SK-N-SH treated with all-trans-retinoic acid at 6 μM for 48 hours (cell line): ENCODE data around the gene FAM186B.
"Not testable (repeated sequence)": the region's sequence is repeated elsewhere in the genome, so short reads cannot be mapped to it uniquely, and the experiment has no call there.

Experiments
- ATAC-seq: fragments of 200-7000 bp; cut with Tn5 transposase; 3 replicates; pipeline ENCODE4 v1.9.1; 2020; ENCODE audit warnings: mild to moderate bottlenecking, moderate library complexity
- ARNTL ChIP-seq: fragments of 450-650 bp; formaldehyde crosslinking; IDR thresholded peaks from 2 replicates; pipeline ENCODE4 v1.5.0; 2020; ENCODE audit warnings: low read depth, mild to moderate bottlenecking, moderate library complexity, borderline replicate concordance
- BACH2 ChIP-seq: fragments of 250-450 bp; sonication (Bioruptor Pico); IDR thresholded peaks from 2 replicates; pipeline ENCODE4 v1.9.0; 2021; ENCODE audit warnings: mild to moderate bottlenecking, borderline replicate concordance
- CREB5 ChIP-seq: fragments of 250-450 bp; sonication (Bioruptor Pico); IDR thresholded peaks from 2 replicates; pipeline ENCODE4 v1.5.1; 2020; ENCODE audit warnings: low read depth, mild to moderate bottlenecking, moderate library complexity
- CSRNP3 ChIP-seq: fragments of 250-450 bp; sonication (Bioruptor Pico); IDR thresholded peaks from 2 replicates; pipeline ENCODE4 v1.5.1; 2021; ENCODE audit warnings: mild to moderate bottlenecking, moderate library complexity
- ESRRG ChIP-seq: fragments of 250-450 bp; sonication (Bioruptor Pico); IDR thresholded peaks from 2 replicates; pipeline ENCODE4 v1.6.1; 2021; ENCODE audit warnings: mild to moderate bottlenecking
- GLIS3 ChIP-seq: fragments of 250-450 bp; sonication (Bioruptor Pico); IDR thresholded peaks from 2 replicates; pipeline ENCODE4 v1.5.0; 2020; ENCODE audit warnings: mild to moderate bottlenecking, moderate library complexity
- ISL1 ChIP-seq: fragments of 250-450 bp; sonication (Bioruptor Pico); IDR thresholded peaks from 2 replicates; pipeline ENCODE4 v2.1.2; 2022; ENCODE audit warnings: mild to moderate bottlenecking, moderate library complexity
- OSR1 ChIP-seq: fragments of 250-450 bp; sonication (Bioruptor Pico); IDR thresholded peaks from 2 replicates; pipeline ENCODE4 v1.8.0; 2022; ENCODE audit warnings: moderate library complexity, mild to moderate bottlenecking, inconsistent platforms
- PPARA ChIP-seq: fragments of 250-450 bp; sonication (Bioruptor Pico); IDR thresholded peaks from 2 replicates; pipeline ENCODE4 v1.5.0; 2020; ENCODE audit warnings: mild to moderate bottlenecking, borderline replicate concordance
- RARB ChIP-seq: fragments of 250-450 bp; sonication (Bioruptor Pico); IDR thresholded peaks from 2 replicates; pipeline ENCODE4 v1.8.0; 2021; ENCODE audit warnings: mild to moderate bottlenecking, moderate library complexity
- SNAI2 ChIP-seq: fragments of 250-450 bp; sonication (Bioruptor Pico); IDR thresholded peaks from 2 replicates; pipeline ENCODE4 v1.5.0; 2020; ENCODE audit warnings: mild to moderate bottlenecking, moderate library complexity
- TOX ChIP-seq: fragments of 250-450 bp; sonication (Bioruptor Pico); IDR thresholded peaks from 2 replicates; pipeline ENCODE4 v1.8.0; 2021; ENCODE audit warnings: mild to moderate bottlenecking, moderate library complexity, borderline replicate concordance
- TSHZ2 ChIP-seq: fragments of 250-450 bp; sonication (Bioruptor Pico); IDR thresholded peaks from 2 replicates; pipeline ENCODE4 v1.5.0; 2020; ENCODE audit warnings: mild to moderate bottlenecking, moderate library complexity
- ZC3H10 ChIP-seq: fragments of 250-450 bp; sonication (Bioruptor Pico); IDR thresholded peaks from 2 replicates; pipeline ENCODE4 v1.5.1; 2021; ENCODE audit warnings: mild to moderate bottlenecking, moderate library complexity
- ZFP3 ChIP-seq: fragments of 250-450 bp; sonication (Bioruptor Pico); IDR thresholded peaks from 2 replicates; pipeline ENCODE4 v1.5.0; 2020; ENCODE audit warnings: mild to moderate bottlenecking, moderate library complexity
- ZNF565 ChIP-seq: fragments of 450-650 bp; formaldehyde crosslinking; conservative IDR thresholded peaks from 2 replicates; pipeline ENCODE4 v1.5.0; 2020; ENCODE audit warnings: low read depth, mild to moderate bottlenecking, moderate library complexity
- ZNF70 ChIP-seq: fragments of 450-650 bp; formaldehyde crosslinking; IDR thresholded peaks from 2 replicates; pipeline ENCODE4 v1.5.0; 2020; ENCODE audit warnings: mild to moderate bottlenecking, moderate library complexity
- ZNF8 ChIP-seq: fragments of 450-650 bp; formaldehyde crosslinking; IDR thresholded peaks from 2 replicates; pipeline ENCODE4 v1.5.0; 2020; ENCODE audit warnings: mild to moderate bottlenecking, moderate library complexity
- TF ChIP-seq, protein P1 (sequence below): fragments of 250-450 bp; sonication (Bioruptor Pico); IDR thresholded peaks from 2 replicates; pipeline ENCODE4 v1.8.0; 2021; ENCODE audit warnings: low read depth, mild to moderate bottlenecking, moderate library complexity, borderline replicate concordance

Gene FAM186B

GRCh38 chr12:49616533-49617219, 11.2 kb upstream of the FAM186B start:
- ATAC-seq, result no peak; the same call in 2 of the 3 replicates
- TF ChIP-seq OSR1 (CRISPR knock-in tag), result no peak
- TF ChIP-seq ISL1 (CRISPR knock-in tag), result peak; percentile 30; the same call in 1 of the 2 replicates

DNA sequence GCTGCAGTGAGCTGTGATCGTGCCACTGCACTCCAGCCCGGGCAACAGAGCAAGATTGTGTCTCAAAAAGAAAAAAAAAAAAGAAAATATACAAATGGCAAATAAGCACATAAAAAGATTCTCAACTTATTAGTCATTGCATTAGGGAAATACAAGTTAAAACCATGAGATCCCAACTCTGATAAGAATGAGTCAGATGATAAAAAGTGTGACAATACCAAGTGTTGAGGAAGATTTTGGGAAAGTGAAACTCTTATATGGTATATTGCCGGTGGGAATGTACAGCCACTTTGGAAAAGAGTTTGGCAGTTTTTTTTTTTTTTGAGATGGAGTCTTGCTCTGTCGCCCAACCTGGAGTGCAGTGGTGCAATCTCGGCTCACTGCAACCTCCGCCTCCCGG, 10.3 kb upstream of the FAM186B start:
- TF ChIP-seq ZC3H10 (CRISPR knock-in tag), result no peak
- TF ChIP-seq ZNF8 (CRISPR knock-in tag), result no peak
- TF ChIP-seq CSRNP3 (CRISPR knock-in tag), result no peak
- TF ChIP-seq OSR1 (CRISPR knock-in tag), result no peak
- no peak for TF ChIP-seq ESRRG
- TF ChIP-seq BACH2 (CRISPR knock-in tag), result no peak
- TF ChIP-seq ZNF565 (CRISPR knock-in tag), result no peak
- no peak for TF ChIP-seq PPARA (CRISPR knock-in tag)
- TF ChIP-seq TOX (CRISPR knock-in tag), result no peak
- TF ChIP-seq GLIS3 (CRISPR knock-in tag), result no peak
- TF ChIP-seq ZNF70 (CRISPR knock-in tag), result no peak
- TF ChIP-seq TSHZ2 (CRISPR knock-in tag), result no peak
- TF ChIP-seq ARNTL (CRISPR knock-in tag), result no peak
- TF ChIP-seq, protein P1, sequence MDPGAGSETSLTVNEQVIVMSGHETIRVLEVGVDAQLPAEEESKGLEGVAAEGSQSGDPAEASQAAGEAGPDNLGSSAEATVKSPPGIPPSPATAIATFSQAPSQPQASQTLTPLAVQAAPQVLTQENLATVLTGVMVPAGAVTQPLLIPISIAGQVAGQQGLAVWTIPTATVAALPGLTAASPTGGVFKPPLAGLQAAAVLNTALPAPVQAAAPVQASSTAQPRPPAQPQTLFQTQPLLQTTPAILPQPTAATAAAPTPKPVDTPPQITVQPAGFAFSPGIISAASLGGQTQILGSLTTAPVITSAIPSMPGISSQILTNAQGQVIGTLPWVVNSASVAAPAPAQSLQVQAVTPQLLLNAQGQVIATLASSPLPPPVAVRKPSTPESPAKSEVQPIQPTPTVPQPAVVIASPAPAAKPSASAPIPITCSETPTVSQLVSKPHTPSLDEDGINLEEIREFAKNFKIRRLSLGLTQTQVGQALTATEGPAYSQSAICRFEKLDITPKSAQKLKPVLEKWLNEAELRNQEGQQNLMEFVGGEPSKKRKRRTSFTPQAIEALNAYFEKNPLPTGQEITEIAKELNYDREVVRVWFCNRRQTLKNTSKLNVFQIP (CRISPR knock-in tag), result no peak
- TF ChIP-seq, all 23 proteins: peak for 0
- ATAC-seq, result no peak

GRCh38 chr12:49612210-49612609, 6.8 kb upstream of the FAM186B start:
- ATAC-seq, result no peak
- TF ChIP-seq OSR1 (CRISPR knock-in tag), result no peak
- TF ChIP-seq ZFP3 (CRISPR knock-in tag), result no peak
- no peak for TF ChIP-seq SNAI2
- TF ChIP-seq BACH2 (CRISPR knock-in tag), result no peak
- TF ChIP-seq ZNF70 (CRISPR knock-in tag), result no peak
- TF ChIP-seq ZC3H10 (CRISPR knock-in tag), result no peak
- TF ChIP-seq PPARA (CRISPR knock-in tag), result no peak
- no peak for TF ChIP-seq RARB (CRISPR knock-in tag)
- no peak for TF ChIP-seq CSRNP3 (CRISPR knock-in tag)

GRCh38 chr12:49610785-49611184, 5.3 kb upstream of the FAM186B start:
- ATAC-seq, result not testable (repeated sequence)

DNA sequence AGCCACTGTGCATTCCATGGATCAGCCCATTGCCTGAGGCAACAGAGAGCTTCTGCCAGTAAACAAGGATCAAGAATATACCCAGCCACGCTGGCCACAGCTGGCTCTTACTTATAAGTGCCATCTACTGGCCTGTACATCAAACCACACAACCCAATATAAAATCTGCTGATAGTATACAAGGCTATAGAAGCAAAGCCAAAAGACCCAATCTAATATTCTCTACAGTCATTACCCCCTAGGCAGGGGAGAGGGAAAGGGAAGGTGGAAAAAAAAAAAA, 4.4 kb upstream of the FAM186B start:
- TF ChIP-seq OSR1 (CRISPR knock-in tag), result no peak
- TF ChIP-seq ESRRG, result no peak
- TF ChIP-seq ZNF8 (CRISPR knock-in tag), result no peak
- no peak for TF ChIP-seq PPARA (CRISPR knock-in tag)
- no peak for TF ChIP-seq CREB5
- no peak for TF ChIP-seq TOX (CRISPR knock-in tag)
- TF ChIP-seq BACH2 (CRISPR knock-in tag), result no peak
- no peak for TF ChIP-seq ZNF70 (CRISPR knock-in tag)
- no peak for TF ChIP-seq ZFP3 (CRISPR knock-in tag)
- no peak for TF ChIP-seq SNAI2
- TF ChIP-seq CSRNP3 (CRISPR knock-in tag), result no peak
- ATAC-seq, result no peak; the same call in 2 of the 3 replicates
